ENCODE data around the gene ADAMTS17.

GRCh38 chr15:100169615-100170290 is 172.0 kb downstream of the ADAMTS17 start:
- no peak for TF ChIP-seq CTCF (IDR thresholded peaks at IDR 0.05)
- no peak for TF ChIP-seq POLR2AphosphoS5 (IDR thresholded peaks at IDR 0.05; ENCODE audit: low read depth, low read length)
